Tibial artery (tissue), 4 donors: ENCODE results near the gene TTC28.

Experiments
- DNase-seq, 2 donors: peaks; one replicate each; pipeline ENCODE4 v3.0.0-alpha.2; 2019
- H3K27ac ChIP-seq, 2 donors: fragments of 200-600 bp; sonication (generic) in 1 of 2; 1 replicate in 1 of 2; 2 replicates in 1 of 2; pipeline ENCODE4 v1.5.1; 2018 to 2019; ENCODE audit warnings: mild to moderate bottlenecking in 1 of 2
- H3K27me3 ChIP-seq, 2 donors: fragments of 200-600 bp; sonication (generic) in 1 of 2; one replicate each; pipeline versions ENCODE4 v1.5.1 to v1.6.0; 2016 to 2019
- H3K36me3 ChIP-seq, 3 donors: fragments of 200-600 bp; sonication (generic) in 2 of 3; one replicate each; pipeline ENCODE4 v1.5.1; 2016 to 2019; ENCODE audit warnings: mild to moderate bottlenecking in 2 of 3
- H3K4me1 ChIP-seq, 4 donors: fragments of 200-600 bp; sonication (generic) in 2 of 4; 1 replicate in 3 of 4; 2 replicates in 1 of 4; pipeline ENCODE4 v1.5.1; 2016 to 2019
- H3K4me3 ChIP-seq, 2 donors: fragments of 200-600 bp; sonication (generic) in 1 of 2; 1 replicate in 1 of 2; 2 replicates in 1 of 2; pipeline ENCODE4 v1.5.1; 2018 to 2019; ENCODE audit warnings: mild to moderate bottlenecking in 2 of 2
- H3K9me3 ChIP-seq, 3 donors: fragments of 200-600 bp; sonication (generic) in 1 of 3; one replicate each; pipeline ENCODE4 v1.5.1; 2016 to 2019
- CTCF ChIP-seq, 2 experiments: fragments of 200-600 bp in 1 of 2; fragments of 450-650 bp in 1 of 2; IDR thresholded peaks; one replicate each; pipeline ENCODE4 v1.5.1; 2017 to 2019; ENCODE audit warnings: antibody characterized with exemption in 2 of 2, mild to moderate bottlenecking in 1 of 2, moderate library complexity in 1 of 2
- intact Hi-C: fragments of 100-400 bp; cut with DNase I; formaldehyde crosslinking; loops from one replicate; pipeline ENCODE4 v1.15.0; 2023; ENCODE audit warnings: low total_unique reads

Gene TTC28

GRCh38 chr22:28714043-28714628 is 34.5 kb upstream of the TTC28 start:
- H3K36me3 ChIP-seq = no peaks in the 10 kb centered on the region
- no peak overlapping the region for H3K4me3 ChIP-seq
- intact Hi-C loops = no loop called here
- no peak for DNase-seq
- H3K4me1 ChIP-seq = peaks cover 0 to 15% (median 5%) of the 10 kb centered on the region in 4 donors
- no peaks in the 10 kb centered on the region for H3K27me3 ChIP-seq
- H3K27ac ChIP-seq = no peak overlapping the region
- no peak for TF ChIP-seq CTCF (IDR thresholded peaks at IDR 0.05)
- H3K9me3 ChIP-seq = no peaks in the 10 kb centered on the region

- Histone ChIP-seq H3K27me3 (no peaks in the 10 kb centered on the region), H3K36me3 (no peaks in the 10 kb centered on the region), H3K4me3 (peak overlapping the region; percentile 18 to 33), H3K27ac (peak overlapping the region; percentile 8 to 50), H3K4me1 (peaks cover 0 to 15% (median 5%) of the 10 kb centered on the region in 4 donors), H3K9me3 (no peaks in the 10 kb centered on the region)
- DNase-seq = peak in 1 of 2 donors; percentile 22
- no peak for TF ChIP-seq CTCF (IDR thresholded peaks at IDR 0.05)
- intact Hi-C loops = no loop called here
These were observed 32.5 kb upstream of the TTC28 start for GRCh38 chr22:28711820-28712777.

- intact Hi-C loops = no loop called here
- DNase-seq = no peak
- Histone ChIP-seq H3K36me3 (no peaks in the 10 kb centered on the region), H3K27me3 (no peaks in the 10 kb centered on the region), H3K9me3 (no peaks in the 10 kb centered on the region), H3K4me1 (peaks cover 0 to 15% (median 5%) of the 10 kb centered on the region in 4 donors), H3K27ac (peak overlapping the region in 1 of 2 donors; percentile 50), H3K4me3 (no peak overlapping the region)
- TF ChIP-seq CTCF (IDR thresholded peaks at IDR 0.05) = no peak
These were observed 31.7 kb upstream of the TTC28 start for GRCh38 chr22:28711341-28711740.

- no peaks in the 10 kb centered on the region for H3K36me3 ChIP-seq
- DNase-seq = no peak
- H3K4me3 ChIP-seq = no peak overlapping the region
- H3K27me3 ChIP-seq = no peaks in the 10 kb centered on the region
- H3K4me1 ChIP-seq = peaks cover 0 to 15% (median 5%) of the 10 kb centered on the region in 4 donors
- intact Hi-C loops = no loop called here
- no peaks in the 10 kb centered on the region for H3K9me3 ChIP-seq
- no peak for TF ChIP-seq CTCF (IDR thresholded peaks at IDR 0.05)
- peak overlapping the region in 1 of 2 donors; percentile 2 for H3K27ac ChIP-seq
These were observed 31.0 kb upstream of the TTC28 start for GRCh38 chr22:28710576-28711191.

- H3K4me3 ChIP-seq = no peak overlapping the region
These were observed 30.5 kb upstream of the TTC28 start for GRCh38 chr22:28710107-28710506.

More at GRCh38 chr22:28710107-28710506, 30.5 kb upstream of the TTC28 start:
- intact Hi-C loops = no loop called here
- TF ChIP-seq CTCF (IDR thresholded peaks at IDR 0.05) = no peak
- Histone ChIP-seq H3K27ac (peak overlapping the region in 1 of 2 donors; percentile 2), H3K9me3 (no peaks in the 10 kb centered on the region), H3K27me3 (no peaks in the 10 kb centered on the region), H3K36me3 (no peaks in the 10 kb centered on the region), H3K4me1 (peaks cover 0 to 15% (median 5%) of the 10 kb centered on the region in 4 donors)
- no peak for DNase-seq
